Activated CD4-positive, alpha-beta T cell treated with anti-CD3 and anti-CD28 coated beads for 36 hours (primary cell): Measurements from ENCODE around the gene SOX21. TPM values are rescaled to one million over a fixed set of nuclear protein-coding genes. Genes with fewer than 3 reads are reported as not detected.
A peak's percentile ranks its signal among the peaks of the same experiment; 100 is the strongest.

Source experiments
- ATAC-seq: fragments of 200-7000 bp; cut with Tn5 transposase; one replicate; pipeline ENCODE4 v1.10.0; 2021; ENCODE audit warnings: mild to moderate bottlenecking, moderate library complexity
- CTCF ChIA-PET: fragments of 350-600 bp; sonication (Branson Sonifier 250); formaldehyde crosslinking; loops from one replicate; lab custom pipeline; 2021; ENCODE audit warnings: antibody characterized with exemption; lab: Charles Lee
- POLR2A ChIA-PET: fragments of 350-600 bp; sonication (Branson Sonifier 250); formaldehyde crosslinking; loops from one replicate; lab custom pipeline; 2021; ENCODE audit warnings: antibody characterized with exemption, inconsistent platforms; lab: Charles Lee
- DNase-seq: peaks from one replicate; pipeline ENCODE4 v3.0.0-alpha.2; 2020
- H3K27ac Mint-ChIP-seq: one replicate; pipeline ENCODE4 v1.8.0; 2021; ENCODE audit warnings: mixed read lengths
- H3K27me3 Mint-ChIP-seq: one replicate; pipeline ENCODE4 v1.8.0; 2021; ENCODE audit warnings: mixed read lengths
- H3K36me3 Mint-ChIP-seq: one replicate; pipeline ENCODE4 v1.8.0; 2021; ENCODE audit warnings: low read depth, mixed read lengths
- H3K4me1 Mint-ChIP-seq: one replicate; pipeline ENCODE4 v1.8.0; 2021; ENCODE audit warnings: mixed read lengths
- H3K4me3 Mint-ChIP-seq: one replicate; pipeline ENCODE4 v1.8.0; 2021; ENCODE audit warnings: mild to moderate bottlenecking, moderate library complexity, mixed read lengths
- H3K9me3 Mint-ChIP-seq: one replicate; pipeline ENCODE4 v1.8.0; 2021; ENCODE audit warnings: low read depth, mixed read lengths
- intact Hi-C, 2 experiments: fragments of 100-400 bp; cut with DNase I in 1 of 2; cut with micrococcal nuclease in 1 of 2; formaldehyde crosslinking; loops; one replicate each; pipeline versions ENCODE4 v1.14.2 to v1.15.1; 2022 to 2024; cut with DNase I, micrococcal nuclease
- total RNA-seq, 2 experiments: library from RNA; stranded (reverse); gene quantifications; one replicate each; pipeline ENCODE4 v1.2.3, GENCODE V29; 2021

SOX21 gene
- total RNA-seq, 2 experiments from 2014 or later: not detected

GRCh38 chr13:94708031-94708859 lies 4.1 kb downstream of the SOX21 start:
- H3K27ac Mint-ChIP-seq: no peak overlapping the region
- ChIA-PET CTCF (no interaction called here), POLR2A (no interaction called here)
- H3K9me3 Mint-ChIP-seq: no peaks in the 10 kb centered on the region
- H3K36me3 Mint-ChIP-seq: no peaks in the 10 kb centered on the region
- H3K4me3 Mint-ChIP-seq: peak overlapping the region; percentile 33
- ATAC-seq: no peak
- DNase-seq: peak; percentile 14
- intact Hi-C loops: loop anchor here (5.0 to 10.0 kb wide), 2 partner anchors 267 to 1481 kb away; partner anchors contain the start of gene GPC6 (in 1 of the 2)
- peaks cover 25% of the 10 kb centered on the region for H3K4me1 Mint-ChIP-seq
- H3K27me3 Mint-ChIP-seq: peaks cover 71% of the 10 kb centered on the region

- Mint-ChIP-seq H3K4me3 (peak overlapping the region; percentile 33), H3K27ac (no peak overlapping the region), H3K9me3 (no peaks in the 10 kb centered on the region), H3K4me1 (peaks cover 25% of the 10 kb centered on the region), H3K27me3 (peaks cover 76% of the 10 kb centered on the region), H3K36me3 (no peaks in the 10 kb centered on the region)
- ATAC-seq (no peak), DNase-seq (peak; percentile 29)
- intact Hi-C loops: loop anchor here (5.0 to 10.0 kb wide), 2 partner anchors 267 to 1480 kb away; partner anchors contain the start of gene GPC6 (in 1 of the 2)
- ChIA-PET POLR2A (interaction anchor here (0.5 kb wide), 1 partner anchor 259 kb away, joined by 3 read pairs; no protein-coding TSS in a partner anchor), CTCF (interaction anchor here (0.7 to 0.8 kb wide), 3 partner anchors 33 to 90 kb away, joined by 3 read pairs; no protein-coding TSS in a partner anchor)
Observed at GRCh38 chr13:94707400-94708021, 4.8 kb downstream of the SOX21 start.

- H3K36me3 Mint-ChIP-seq: no peaks in the 10 kb centered on the region
- no peak for DNase-seq
- no peak overlapping the region for H3K4me3 Mint-ChIP-seq
- H3K27me3 Mint-ChIP-seq: peaks cover 78% of the 10 kb centered on the region
- H3K9me3 Mint-ChIP-seq: no peaks in the 10 kb centered on the region
- H3K4me1 Mint-ChIP-seq: peaks cover 21% of the 10 kb centered on the region
- intact Hi-C loops: loop anchor here (5.0 to 10.0 kb wide), 2 partner anchors 268 to 1480 kb away; partner anchors contain the start of gene GPC6 (in 1 of the 2)
- H3K27ac Mint-ChIP-seq: no peak overlapping the region
- no peak for ATAC-seq
- CTCF ChIA-PET: interaction anchor here (0.7 to 0.8 kb wide), 3 partner anchors 32 to 89 kb away, joined by 3 read pairs; no protein-coding TSS in a partner anchor
- POLR2A ChIA-PET: interaction anchor here (0.5 kb wide), 1 partner anchor 260 kb away, joined by 3 read pairs; no protein-coding TSS in a partner anchor
Observed at GRCh38 chr13:94706843-94707399, 5.4 kb downstream of the SOX21 start.

GRCh38 chr13:94706101-94706842 lies 6.1 kb downstream of the SOX21 start:
- ATAC-seq: no peak
- no peak for DNase-seq
- Mint-ChIP-seq H3K27ac (no peak overlapping the region), H3K36me3 (no peaks in the 10 kb centered on the region), H3K4me1 (peaks cover 21% of the 10 kb centered on the region), H3K27me3 (peaks cover 84% of the 10 kb centered on the region), H3K4me3 (no peak overlapping the region), H3K9me3 (no peaks in the 10 kb centered on the region)
- ChIA-PET POLR2A (no interaction called here), CTCF (no interaction called here)
- intact Hi-C loops: loop anchor here (5.0 to 10.0 kb wide), 2 partner anchors 269 to 1479 kb away; partner anchors contain the start of gene GPC6 (in 1 of the 2)

- Mint-ChIP-seq H3K4me1 (peaks cover 16% of the 10 kb centered on the region), H3K36me3 (no peaks in the 10 kb centered on the region), H3K27ac (no peak overlapping the region), H3K9me3 (no peaks in the 10 kb centered on the region), H3K27me3 (peaks cover 87% of the 10 kb centered on the region), H3K4me3 (no peak overlapping the region)
- ATAC-seq: no peak
- DNase-seq: peak; percentile 11
- intact Hi-C loops: loop anchor here (5.0 to 10.0 kb wide), 2 partner anchors 269 to 1478 kb away; partner anchors contain the start of gene GPC6 (in 1 of the 2)
- POLR2A ChIA-PET: no interaction called here
- CTCF ChIA-PET: no interaction called here
Observed at GRCh38 chr13:94705081-94706030, 7.0 kb downstream of the SOX21 start.

GRCh38 chr13:94704377-94705080 lies 7.8 kb downstream of the SOX21 start:
- ATAC-seq (no peak), DNase-seq (no peak)
- Mint-ChIP-seq H3K27me3 (peaks cover 90% of the 10 kb centered on the region), H3K4me1 (peaks cover 16% of the 10 kb centered on the region), H3K27ac (no peak overlapping the region), H3K9me3 (no peaks in the 10 kb centered on the region), H3K36me3 (no peaks in the 10 kb centered on the region), H3K4me3 (no peak overlapping the region)
- CTCF ChIA-PET: no interaction called here
- POLR2A ChIA-PET: no interaction called here
- intact Hi-C loops: loop anchor here (5.0 to 10.0 kb wide), 2 partner anchors 270 to 1477 kb away; partner anchors contain the start of gene GPC6 (in 1 of the 2)

- CTCF ChIA-PET: interaction anchor here (0.7 kb wide), 1 partner anchor 35 kb away, joined by 3 read pairs; no protein-coding TSS in a partner anchor
- DNase-seq (peak; percentile 13), ATAC-seq (peak; percentile 47)
- Mint-ChIP-seq H3K36me3 (no peaks in the 10 kb centered on the region), H3K4me1 (peaks cover 16% of the 10 kb centered on the region), H3K9me3 (no peaks in the 10 kb centered on the region), H3K4me3 (no peak overlapping the region), H3K27ac (no peak overlapping the region), H3K27me3 (peaks cover 88% of the 10 kb centered on the region)
- intact Hi-C loops: loop anchor here in 1 of 2 experiments (10.0 kb wide), 1 partner anchor 271 kb away; no protein-coding TSS in a partner anchor
- POLR2A ChIA-PET: no interaction called here
Observed at GRCh38 chr13:94703721-94704314, 8.5 kb downstream of the SOX21 start.

GRCh38 chr13:94703271-94703670 lies 9.1 kb downstream of the SOX21 start:
- Mint-ChIP-seq H3K27ac (no peak overlapping the region), H3K4me1 (peaks cover 15% of the 10 kb centered on the region), H3K9me3 (no peaks in the 10 kb centered on the region), H3K27me3 (peaks cover 85% of the 10 kb centered on the region), H3K36me3 (no peaks in the 10 kb centered on the region), H3K4me3 (no peak overlapping the region)
- CTCF ChIA-PET: interaction anchor here (0.7 kb wide), 1 partner anchor 35 kb away, joined by 3 read pairs; no protein-coding TSS in a partner anchor
- DNase-seq (no peak), ATAC-seq (no peak)
- intact Hi-C loops: loop anchor here in 1 of 2 experiments (10.0 kb wide), 1 partner anchor 272 kb away; no protein-coding TSS in a partner anchor
- POLR2A ChIA-PET: no interaction called here
